Measurements from ENCODE around the gene C22orf39. TPM values are rescaled to one million over a fixed set of nuclear protein-coding genes. Genes with fewer than 3 reads are reported as not detected.

C22orf39 gene
- 15.8 TPM for polyA plus RNA-seq (2013, experiment 1 of 2; ENCODE audit: insufficient read length)
- 16.5 TPM for polyA plus RNA-seq (2013, experiment 2 of 2; ENCODE audit: insufficient read length)

DNA sequence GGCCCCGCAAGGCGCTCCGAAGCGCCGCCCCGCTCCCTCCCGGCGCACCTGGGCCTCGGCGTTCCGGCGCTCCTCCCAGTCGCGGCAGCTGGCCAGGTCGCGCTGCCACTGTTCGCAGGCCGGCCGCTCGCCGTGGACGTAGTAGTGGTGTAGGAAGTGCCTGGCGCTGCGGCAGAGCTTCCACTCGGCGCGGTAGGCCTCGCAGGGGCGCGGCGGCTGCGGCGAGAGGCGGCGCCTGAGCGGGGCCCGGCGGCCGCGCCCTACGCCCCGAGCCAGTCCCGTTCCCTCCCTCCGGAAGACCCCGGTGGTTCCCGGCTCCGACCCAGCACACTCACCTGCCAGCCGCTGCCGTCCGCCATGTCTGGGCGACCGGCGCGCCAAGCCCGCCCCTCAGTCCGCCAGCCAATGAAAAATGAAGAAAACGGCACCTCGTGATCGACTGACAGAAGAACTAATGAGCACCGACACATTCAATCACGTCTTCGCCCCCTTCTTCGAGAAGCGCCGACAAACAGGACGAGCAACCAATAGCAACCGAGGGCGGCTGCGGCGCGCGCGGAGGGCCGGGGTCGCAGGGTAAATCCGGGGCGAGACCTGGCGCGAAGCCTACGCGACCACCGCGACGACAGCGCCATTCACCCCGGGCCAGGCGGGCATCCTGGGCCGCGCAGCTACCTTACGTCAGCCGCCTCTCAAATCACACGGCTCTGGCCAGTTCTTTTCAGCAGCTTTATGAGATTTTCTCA, at the start of gene C22orf39:
TSS of gene C22orf39 (minus strand) at position 382 of the 746 bp plus-strand sequence. CDS start at position 359, 23 bp downstream.
- DNase-seq: peak; percentile 92

DNA sequence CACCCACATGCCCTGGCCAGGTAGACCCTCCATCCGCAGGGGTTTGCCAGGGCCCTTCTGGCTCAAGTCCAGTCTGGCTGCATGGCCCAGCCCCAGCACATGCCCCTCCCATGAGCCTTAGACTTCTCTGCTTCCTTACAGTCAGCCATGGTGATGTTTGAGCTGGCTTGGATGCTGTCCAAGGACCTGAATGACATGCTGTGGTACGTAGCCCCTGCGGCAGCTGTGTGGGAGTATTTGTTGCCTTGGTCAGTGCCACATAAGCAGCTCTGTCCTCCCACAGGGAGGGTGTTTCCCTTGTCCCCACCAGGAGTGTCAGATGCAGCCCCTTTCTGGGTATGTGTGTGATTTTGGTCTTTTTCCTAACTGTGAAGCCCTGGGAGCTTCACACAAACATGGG, 49.7 kb upstream of the C22orf39 start:
- peak; percentile 39 for DNase-seq

- DNase-seq: no peak
Observed at GRCh38 chr22:19496324-19496630, 48.8 kb upstream of the C22orf39 start.

DNA sequence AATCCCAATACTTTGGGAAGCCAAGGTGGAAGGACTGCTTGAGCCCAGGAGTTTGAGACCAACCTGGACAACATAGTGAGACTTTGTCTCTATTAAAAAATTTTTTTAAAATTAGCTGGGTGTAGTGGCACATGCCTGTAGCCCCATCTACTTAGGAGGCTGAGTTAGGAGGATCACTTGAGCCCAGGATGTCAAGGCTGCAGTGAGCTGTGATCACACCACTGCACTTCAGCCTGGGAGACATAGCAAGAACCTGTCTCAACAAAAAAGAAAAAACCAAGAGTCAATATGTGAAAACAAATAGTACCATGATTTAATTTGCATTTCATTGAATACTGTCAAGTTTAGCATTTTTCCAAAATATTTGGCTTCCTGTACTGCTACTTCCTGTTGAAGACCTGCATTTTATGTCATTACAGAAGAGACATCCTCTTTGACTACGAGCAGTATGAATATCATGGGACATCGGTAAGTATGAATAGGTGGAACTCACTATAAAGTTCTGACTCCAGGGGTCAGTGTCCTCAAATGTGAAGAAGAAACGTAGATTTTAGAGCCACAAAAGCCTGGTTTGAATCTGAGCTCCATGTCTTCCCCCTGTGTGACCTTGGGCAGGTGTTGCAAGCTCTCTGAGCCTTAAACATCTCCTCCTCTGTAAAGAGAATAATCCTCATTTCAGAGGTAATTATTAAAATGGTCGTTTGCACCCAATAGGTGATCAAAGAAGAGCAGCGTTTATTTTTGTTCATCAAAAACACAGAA, 48.2 kb upstream of the C22orf39 start:
- peak; percentile 17 for DNase-seq

DNA sequence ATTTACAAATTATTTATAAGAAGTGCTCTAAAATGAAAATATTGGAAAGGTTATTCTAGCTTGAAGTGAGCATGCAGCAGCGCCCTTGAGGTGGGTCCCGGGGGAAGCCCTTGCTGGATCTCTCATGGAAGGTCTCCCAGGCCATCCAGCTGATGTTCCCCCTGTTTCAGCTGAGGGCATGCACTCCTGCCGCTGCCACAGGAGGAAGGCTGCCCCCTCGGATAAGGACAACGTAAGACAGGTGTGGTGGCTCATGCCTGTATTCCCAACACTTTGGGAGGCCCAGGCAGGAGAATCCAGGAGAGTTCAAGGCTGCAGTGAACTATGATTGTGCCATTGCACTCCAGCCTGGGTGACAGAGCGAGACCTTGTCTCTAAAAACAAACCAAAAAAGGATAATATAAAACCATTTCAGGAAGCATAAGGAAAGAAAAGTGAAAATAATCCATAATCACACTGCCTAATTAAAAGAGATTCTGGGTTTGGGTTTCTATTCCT, 47.2 kb upstream of the C22orf39 start:
- DNase-seq: no peak

GRCh38 chr22:19494001-19494560, 46.6 kb upstream of the C22orf39 start:
- no peak for DNase-seq

- DNase-seq: no peak
Observed at GRCh38 chr22:19492504-19493174, 45.1 kb upstream of the C22orf39 start.

GRCh38 chr22:19490628-19491230, 43.2 kb upstream of the C22orf39 start:
- DNase-seq: no peak

DNA sequence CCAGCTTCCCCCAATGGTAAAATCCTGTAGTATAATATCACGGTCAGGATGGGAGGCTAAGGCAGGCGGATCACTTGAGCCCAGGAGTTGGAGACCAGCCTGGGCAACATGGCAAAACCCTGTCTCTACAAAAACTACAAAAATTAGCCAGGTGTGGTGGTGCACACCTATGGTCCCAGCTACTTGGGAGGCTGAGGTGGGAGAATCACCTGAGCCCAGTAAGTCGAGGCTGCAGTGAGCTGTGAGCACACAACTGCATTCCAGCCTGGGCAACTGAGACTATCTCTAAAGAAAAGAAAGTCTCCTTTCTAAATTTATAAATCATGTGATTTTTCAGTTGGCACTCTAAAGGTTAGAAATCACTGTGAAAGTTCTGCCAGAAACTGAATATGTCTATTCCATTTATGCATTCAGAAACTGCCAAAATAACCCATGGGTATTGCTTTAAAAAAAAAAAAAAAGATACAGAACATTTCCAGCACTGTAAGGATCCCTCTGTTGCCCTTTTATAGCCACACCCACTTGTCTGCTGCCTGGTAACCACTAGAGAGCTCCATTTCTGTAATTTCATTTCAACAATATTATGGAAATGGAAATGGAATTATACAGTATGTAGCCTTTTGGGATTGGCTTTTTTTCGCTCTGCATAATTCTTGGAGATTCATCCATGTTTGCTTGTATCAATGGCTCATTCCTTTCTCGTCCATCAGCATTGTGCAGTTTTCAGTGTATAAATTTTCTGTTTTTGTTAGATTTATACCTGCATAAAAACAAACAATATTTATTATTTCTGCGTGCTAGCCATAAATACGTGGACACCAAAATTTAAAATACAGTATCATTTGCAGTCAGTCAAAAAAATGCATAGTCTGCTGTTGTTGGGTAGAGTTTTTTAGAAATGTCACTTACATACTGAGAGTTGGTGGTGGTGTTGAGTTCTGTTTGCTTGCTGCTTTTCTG, 41.7 kb upstream of the C22orf39 start:
- peak; percentile 19 for DNase-seq

DNA sequence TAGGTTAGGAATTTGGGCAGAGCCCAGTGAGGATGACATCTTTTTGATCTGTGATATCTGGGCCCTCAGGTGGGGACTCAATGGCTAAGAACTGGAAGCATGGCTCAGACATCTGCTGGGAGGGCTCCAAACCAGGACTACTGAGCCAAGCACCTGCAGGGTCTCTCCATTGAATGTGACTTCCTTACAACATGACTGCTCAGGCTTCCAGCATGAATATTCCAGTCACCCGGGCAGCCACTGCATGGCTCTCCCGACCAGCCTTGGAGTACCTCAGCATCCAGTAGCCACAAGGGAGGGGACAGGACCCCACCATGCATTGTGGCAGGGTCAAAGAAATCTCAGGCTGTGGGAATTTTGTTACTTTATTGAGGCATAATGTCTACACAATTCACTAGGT, 40.8 kb upstream of the C22orf39 start:
- no peak for DNase-seq

DNA sequence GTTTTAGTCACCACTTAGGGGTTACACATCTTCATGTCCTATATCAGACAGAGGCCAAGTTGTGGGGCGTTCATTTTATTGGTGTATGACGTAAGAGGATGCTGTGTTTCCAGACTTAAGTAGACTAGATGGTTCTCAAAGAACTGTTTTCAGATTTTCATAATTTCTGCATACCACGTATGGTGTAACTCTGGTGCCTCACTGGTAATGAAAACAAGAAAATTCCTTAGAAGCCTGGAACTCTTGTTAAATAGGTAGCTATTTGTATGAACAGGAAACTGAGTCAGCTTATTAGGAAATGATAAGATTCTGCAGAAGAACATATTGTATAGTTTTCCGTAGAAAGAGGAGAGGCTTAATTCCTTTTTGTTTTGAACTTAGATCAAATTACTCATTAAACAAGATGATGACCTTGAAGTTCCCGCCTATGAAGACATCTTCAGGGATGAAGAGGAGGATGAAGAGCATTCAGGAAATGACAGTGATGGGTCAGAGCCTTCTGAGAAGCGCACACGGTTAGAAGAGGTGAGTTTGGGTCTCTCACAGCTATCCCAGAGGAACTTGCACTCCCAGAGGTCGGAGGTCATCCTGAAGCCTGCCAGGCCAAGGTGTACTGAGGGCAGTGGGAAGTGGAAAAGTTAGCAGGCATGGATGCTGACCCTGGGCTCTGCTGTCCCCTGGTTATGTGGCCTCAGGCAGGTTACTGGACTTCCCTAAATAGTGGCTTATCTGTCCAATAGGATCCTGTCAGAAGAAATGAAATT, 36.2 kb upstream of the C22orf39 start:
- no peak for DNase-seq

GRCh38 chr22:19482297-19482696, 34.8 kb upstream of the C22orf39 start:
- DNase-seq: no peak

- DNase-seq: no peak
Observed at GRCh38 chr22:19480789-19481188, 33.3 kb upstream of the C22orf39 start.

DNA sequence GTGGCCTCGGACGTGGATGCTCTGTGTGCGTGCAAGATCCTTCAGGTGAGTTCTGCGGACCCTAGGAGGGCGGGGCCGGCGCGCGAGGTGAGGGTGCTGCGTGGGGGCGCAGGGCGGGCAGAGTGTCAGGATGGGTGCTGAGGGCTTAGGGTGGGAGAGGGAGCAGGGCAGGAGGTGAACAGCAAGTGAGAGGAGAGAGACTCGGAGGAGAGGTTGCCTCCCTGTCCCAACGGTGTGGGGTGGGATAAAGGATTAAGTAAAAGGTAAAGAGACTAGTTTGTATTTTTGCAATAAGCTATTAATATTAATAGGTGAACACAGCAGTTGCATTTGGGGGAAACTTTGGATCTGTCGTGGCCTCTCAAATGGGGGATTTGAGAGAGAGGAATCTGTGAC, 32.7 kb upstream of the C22orf39 start:
- no peak for DNase-seq

- peak; percentile 99 for DNase-seq
Observed at GRCh38 chr22:19479355-19480172, 32.1 kb upstream of the C22orf39 start, which contains the start of gene CDC45. TSS of gene CDC45 (plus strand) at chr22:19479920. CDS start at chr22:19479969, 49 bp downstream.

- peak; percentile 77 for DNase-seq
Observed at GRCh38 chr22:19478901-19479354, 31.4 kb upstream of the C22orf39 start, which contains the start of gene UFD1. TSS of gene UFD1 (minus strand) at chr22:19479193. CDS start at chr22:19479085, 108 bp downstream.

- no peak for DNase-seq
Observed at GRCh38 chr22:19478045-19478900, 30.8 kb upstream of the C22orf39 start.
